ENCODE data around the gene FHIP1A.

Gene FHIP1A

GRCh38 chr4:151407018-151407417, 2.0 kb upstream of the FHIP1A start:
- DNase-seq (ENCODE audit: extremely low spot score) = no peak
- TF ChIP-seq CTCF (IDR thresholded peaks at IDR 0.05; ENCODE audit: control extremely low read depth, extremely low read depth, low read depth, missing control alignments) = no peak
- ChIA-PET POLR2A (no interaction called here), CTCF (no interaction called here)

GRCh38 chr4:151407466-151408379, 1.3 kb upstream of the FHIP1A start:
- ChIA-PET POLR2A (no interaction called here), CTCF (interaction anchor here (1.0 kb wide), 1 partner anchor 13 kb away, joined by 3 read pairs; no protein-coding TSS in a partner anchor)
- no peak for TF ChIP-seq CTCF (IDR thresholded peaks at IDR 0.05; ENCODE audit: control extremely low read depth, extremely low read depth, low read depth, missing control alignments)
- peak; percentile 70 for DNase-seq (ENCODE audit: extremely low spot score)

- no peak for TF ChIP-seq CTCF (IDR thresholded peaks at IDR 0.05; ENCODE audit: control extremely low read depth, extremely low read depth, low read depth, missing control alignments)
- ChIA-PET CTCF (interaction anchor here (0.6 to 1.0 kb wide), 2 partner anchors 13 to 15 kb away, joined by 3 read pairs; no protein-coding TSS in a partner anchor), POLR2A (no interaction called here)
- no peak for DNase-seq (ENCODE audit: extremely low spot score)
These were observed 671 bp upstream of the FHIP1A start for GRCh38 chr4:151408380-151408629.

GRCh38 chr4:151409470-151410313, 716 bp downstream of the FHIP1A start:
- POLR2A ChIA-PET = no interaction called here
- no peak for TF ChIP-seq CTCF (IDR thresholded peaks at IDR 0.05; ENCODE audit: control extremely low read depth, extremely low read depth, low read depth, missing control alignments)
- CTCF ChIA-PET = interaction anchor here (1.2 kb wide), 1 partner anchor 11 kb away, joined by 6 read pairs; no protein-coding TSS in a partner anchor
- no peak for DNase-seq (ENCODE audit: extremely low spot score)

GRCh38 chr4:151415978-151416377, 7.0 kb downstream of the FHIP1A start:
- TF ChIP-seq CTCF (IDR thresholded peaks at IDR 0.05; ENCODE audit: control extremely low read depth, extremely low read depth, low read depth, missing control alignments) = no peak
- ChIA-PET CTCF (interaction anchor here (0.7 kb wide), 1 partner anchor 11 kb away, joined by 3 read pairs; no protein-coding TSS in a partner anchor), POLR2A (no interaction called here)
- no peak for DNase-seq (ENCODE audit: extremely low spot score)

- ChIA-PET CTCF (no interaction called here), POLR2A (interaction anchor here (0.6 kb wide), 1 partner anchor 265 kb away, joined by 6 read pairs; no protein-coding TSS in a partner anchor)
- no peak for DNase-seq (ENCODE audit: extremely low spot score)
- TF ChIP-seq CTCF (IDR thresholded peaks at IDR 0.05; ENCODE audit: control extremely low read depth, extremely low read depth, low read depth, missing control alignments) = no peak
These were observed 8.2 kb downstream of the FHIP1A start for GRCh38 chr4:151417164-151417571.
